ENCODE results near the gene RAP1B. TPM values are rescaled to one million over a fixed set of nuclear protein-coding genes. Genes with fewer than 3 reads are reported as not detected.

The RAP1B gene
- total and polyA plus RNA-seq, 9 of the 15 experiments (the other 6 are each of a cell fraction or from before 2014, with no cell fraction given), result 107 to 309 (median 170) TPM

DNA sequence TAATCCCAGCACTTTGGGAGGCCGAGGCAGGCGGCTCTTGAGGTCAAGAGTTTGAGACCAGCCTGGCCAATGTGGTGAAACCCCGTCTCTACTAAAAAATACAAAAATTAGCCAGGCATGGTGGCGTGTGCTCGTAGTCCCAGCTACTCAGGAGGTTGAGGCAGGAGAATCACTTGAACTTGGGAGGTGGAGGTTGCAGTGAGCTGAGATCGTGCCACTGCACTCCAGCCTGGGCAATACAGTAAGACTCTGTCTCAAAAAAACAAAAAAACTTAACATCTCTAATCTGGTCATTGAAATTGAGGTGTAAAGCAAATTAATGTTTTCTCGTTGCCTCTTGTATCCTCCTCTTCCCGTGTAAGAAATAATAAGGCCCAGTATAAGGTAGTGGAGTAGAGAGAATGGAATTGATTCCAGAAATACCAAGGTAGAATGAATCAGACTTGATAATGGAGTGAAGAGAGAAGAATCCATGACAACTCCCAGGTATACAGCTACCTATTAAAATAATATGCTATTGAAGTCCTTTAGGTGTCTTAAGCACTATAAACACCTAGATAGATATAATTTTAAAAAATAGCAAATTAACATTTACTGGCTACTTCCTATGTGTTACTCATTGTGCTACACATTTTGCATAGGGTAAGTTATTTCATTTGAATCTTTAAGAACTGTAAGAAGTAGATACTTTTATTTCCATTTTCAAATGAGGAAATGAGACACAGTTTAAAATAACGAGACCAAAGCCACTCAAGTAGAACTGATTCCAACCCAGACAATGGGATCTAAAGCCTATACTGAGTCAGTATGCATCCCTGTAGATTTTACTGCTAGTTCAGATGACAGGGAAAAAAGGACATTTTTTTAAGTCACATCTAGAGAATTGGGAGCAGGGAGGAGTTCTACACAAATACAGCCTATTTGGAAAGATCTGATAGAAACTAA, 23.2 kb downstream of the RAP1B start:
- ChIA-PET POLR2A (interaction anchor here (0.6 to 0.7 kb wide), 3 partner anchors 12 to 134 kb away, joined by 3 read pairs; no protein-coding TSS in a partner anchor), CTCF (ENCODE audit: low intra/inter-chr PET ratio) (no interaction called here)
- peaks cover 43% of the 10 kb centered on the region; the same call in 1 of the 3 replicates for H3K36me3 ChIP-seq (ENCODE audit: control insufficient read depth, insufficient read depth, low read length)
- intact Hi-C loops (cut with micrococcal nuclease) (loop anchor here (1.0 kb wide), 1 partner anchor 22 kb away; no protein-coding TSS in a partner anchor), in situ Hi-C loops (cut with MboI) (no loop called here)
- H3K9me3 ChIP-seq (replicated peaks; ENCODE audit: control insufficient read depth, insufficient read depth, low read depth, low read length), result no peaks in the 10 kb centered on the region
- ATAC-seq (no peak), DNase-seq (ENCODE audit: extremely low read depth in 1 of 4, low spot score in 3 of 4) (no peak), FAIRE-seq (no peak)
- 85% methylated on average over 9 of the region's 9 CpGs for WGBS (ENCODE audit: insufficient coverage, low coverage, missing lambda C conversion rate)
- peaks cover 6% of the 10 kb centered on the region for H3K9me1 ChIP-seq (ENCODE audit: control insufficient read depth, insufficient read depth, low read length)
- no peak overlapping the region for H3K27ac ChIP-seq (ENCODE audit: extremely low read depth, low read depth, low read length)
- no TSS peak for BruUV-seq (replicated peaks)
- no peak overlapping the region for H3K9ac ChIP-seq (ENCODE audit: insufficient read depth in 1 of 2, low read depth in 2 of 2, low read length in 2 of 2)
- TF ChIP-seq E2F3 (CRISPR knock-in tag; IDR thresholded peaks at IDR 0.05) (no peak), RBM15 (IDR thresholded peaks at IDR 0.05; ENCODE audit: insufficient read depth, low read length) (no peak), ZNF197 (CRISPR knock-in tag; IDR thresholded peaks at IDR 0.05; ENCODE audit: low read depth) (no peak), BRD4 (IDR thresholded peaks at IDR 0.05) (no peak), MAFG (tag; conservative IDR thresholded peaks at IDR 0.05) (no peak), MCM2 (IDR thresholded peaks at IDR 0.05; ENCODE audit: low read depth) (no peak), L3MBTL2 (IDR thresholded peaks at IDR 0.05) (no peak), EP400 (IDR thresholded peaks at IDR 0.05) (no peak), STAT5A (IDR thresholded peaks at IDR 0.05; ENCODE audit: borderline replicate concordance, low read length) (no peak), TFAM (CRISPR knock-in tag; conservative IDR thresholded peaks at IDR 0.05) (no peak), NR3C1 (CRISPR knock-in tag; IDR thresholded peaks at IDR 0.05) (no peak), LCOR (CRISPR knock-in tag; IDR thresholded peaks at IDR 0.05) (no peak), HMG20B (CRISPR knock-in tag; IDR thresholded peaks at IDR 0.05) (no peak)
- TF ChIP-seq, protein P1, sequence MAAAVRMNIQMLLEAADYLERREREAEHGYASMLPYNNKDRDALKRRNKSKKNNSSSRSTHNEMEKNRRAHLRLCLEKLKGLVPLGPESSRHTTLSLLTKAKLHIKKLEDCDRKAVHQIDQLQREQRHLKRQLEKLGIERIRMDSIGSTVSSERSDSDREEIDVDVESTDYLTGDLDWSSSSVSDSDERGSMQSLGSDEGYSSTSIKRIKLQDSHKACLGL (CRISPR knock-in tag; IDR thresholded peaks at IDR 0.05; ENCODE audit: borderline replicate concordance, poor library complexity, severe bottlenecking), result no peak
- TF ChIP-seq, protein P2, sequence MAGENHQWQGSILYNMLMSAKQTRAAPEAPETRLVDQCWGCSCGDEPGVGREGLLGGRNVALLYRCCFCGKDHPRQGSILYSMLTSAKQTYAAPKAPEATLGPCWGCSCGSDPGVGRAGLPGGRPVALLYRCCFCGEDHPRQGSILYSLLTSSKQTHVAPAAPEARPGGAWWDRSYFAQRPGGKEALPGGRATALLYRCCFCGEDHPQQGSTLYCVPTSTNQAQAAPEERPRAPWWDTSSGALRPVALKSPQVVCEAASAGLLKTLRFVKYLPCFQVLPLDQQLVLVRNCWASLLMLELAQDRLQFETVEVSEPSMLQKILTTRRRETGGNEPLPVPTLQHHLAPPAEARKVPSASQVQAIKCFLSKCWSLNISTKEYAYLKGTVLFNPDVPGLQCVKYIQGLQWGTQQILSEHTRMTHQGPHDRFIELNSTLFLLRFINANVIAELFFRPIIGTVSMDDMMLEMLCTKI (IDR thresholded peaks at IDR 0.05; ENCODE audit: partially characterized antibody), result no peak
- no peaks in the 10 kb centered on the region; a peak in 1 of 5 replicates for H3K4me1 ChIP-seq (replicated peaks in 1 of 2; ENCODE audit: control insufficient read depth in 2 of 2, insufficient read depth in 2 of 2, low read length in 2 of 2)
- peaks cover 99% of the 10 kb centered on the region for H3K79me2 ChIP-seq (ENCODE audit: control insufficient read depth, insufficient read depth, low read length)
- H4K20me1 ChIP-seq (replicated peaks; ENCODE audit: control insufficient read depth, insufficient read depth, low read length), result peaks cover 22% of the 10 kb centered on the region; the same call in 1 of the 2 replicates
- no peak overlapping the region for H2AFZ ChIP-seq (ENCODE audit: low read depth, low read length)
- H3K4me3 ChIP-seq, result no peak overlapping the region
- no peak overlapping the region for H3K4me2 ChIP-seq (ENCODE audit: insufficient read depth, low read length)
- no peaks in the 10 kb centered on the region for H3K27me3 ChIP-seq (ENCODE audit: control insufficient read depth in 2 of 2, insufficient read depth in 2 of 2, low read length in 2 of 2)

Measured in K562 (cell line).